CD4-positive, CD25-positive, alpha-beta regulatory T cell (primary cell): ENCODE data around the gene ROBO1. TPM values are rescaled to one million over a fixed set of nuclear protein-coding genes. Genes with fewer than 3 reads are reported as not detected.

ENCODE experiments used
- ATAC-seq, 2 donors: fragments of 150-1000 bp; cut with Tn5 transposase; one replicate each; pipeline ENCODE4 v1.10.0; 2021; ENCODE audit warnings: low read depth in 2 of 2, moderate number of reproducible peaks in 2 of 2, moderate library complexity in 1 of 2
- DNase-seq, 3 donors: peaks; one replicate each; pipeline versions ENCODE4 v3.0.0 to v3.0.0-alpha.2; 2012 to 2022; ENCODE audit warnings: mixed read lengths in 1 of 3
- H3K27ac ChIP-seq: one replicate; pipeline ENCODE4 v1.7.0; 2013; ENCODE audit warnings: mild to moderate bottlenecking, low read length; ENCODE audit not compliant: insufficient read depth, poor library complexity, severe bottlenecking
- H3K27me3 ChIP-seq: one replicate; pipeline ENCODE4 v1.7.0; 2013; ENCODE audit warnings: low read length; ENCODE audit not compliant: control insufficient read depth, insufficient read depth
- H3K36me3 ChIP-seq: one replicate; pipeline ENCODE4 v1.7.0; 2013; ENCODE audit warnings: mild to moderate bottlenecking, low read length, moderate library complexity; ENCODE audit not compliant: control insufficient read depth, insufficient read depth
- H3K4me1 ChIP-seq: 2 replicates; pipeline ENCODE4 v1.7.0; 2013; ENCODE audit warnings: mild to moderate bottlenecking, low read length; ENCODE audit not compliant: insufficient read depth, control insufficient read depth, poor library complexity, severe bottlenecking
- H3K4me3 ChIP-seq: one replicate; pipeline ENCODE4 v1.7.0; 2013; ENCODE audit warnings: low read depth, mild to moderate bottlenecking, low read length, moderate library complexity
- H3K9me3 ChIP-seq, 2 experiments: 1 replicate in 1 of 2; 2 replicates in 1 of 2; pipeline ENCODE4 v1.7.0; 2013; ENCODE audit warnings: low read length in 2 of 2, mild to moderate bottlenecking in 1 of 2, moderate library complexity in 1 of 2; ENCODE audit not compliant: control insufficient read depth in 2 of 2
- H3K27ac Mint-ChIP-seq, 3 donors: one replicate each; pipeline ENCODE4 v1.8.0; 2020 to 2022; ENCODE audit warnings: mild to moderate bottlenecking in 3 of 3, mixed read lengths in 3 of 3, moderate library complexity in 2 of 3
- H3K27me3 Mint-ChIP-seq: one replicate; pipeline ENCODE4 v1.8.0; 2022; ENCODE audit warnings: mild to moderate bottlenecking, mixed read lengths
- H3K36me3 Mint-ChIP-seq: one replicate; pipeline ENCODE4 v1.8.0; 2020; ENCODE audit warnings: mixed read lengths
- H3K4me1 Mint-ChIP-seq, 4 donors: one replicate each; pipeline ENCODE4 v1.8.0; 2020 to 2022; ENCODE audit warnings: mixed read lengths in 4 of 4, mild to moderate bottlenecking in 1 of 4
- H3K4me3 Mint-ChIP-seq, 4 donors: one replicate each; pipeline ENCODE4 v1.8.0; 2020 to 2022; ENCODE audit warnings: mild to moderate bottlenecking in 4 of 4, mixed read lengths in 4 of 4, moderate library complexity in 3 of 4
- H3K9me3 Mint-ChIP-seq, 7 donors: one replicate each; pipeline ENCODE4 v1.8.0; 2020 to 2022; ENCODE audit warnings: mixed read lengths in 7 of 7, mild to moderate bottlenecking in 3 of 7, moderate library complexity in 2 of 7
- polyA plus RNA-seq, 4 donors: library from polyadenylated mRNA; unstranded; fragments of 300-500 nt; fragmentation: Illumina TruSeq; gene quantifications; one replicate each; pipeline ENCODE4 v1.2.3, GENCODE V29; 2021
- total RNA-seq: library from RNA; stranded (reverse); gene quantifications from one replicate; pipeline ENCODE4 v1.2.3, GENCODE V29; 2022

Gene ROBO1
- total and polyA plus RNA-seq, 5 donors from 2014 or later, result not detected

GRCh38 chr3:79161941-79162340 lies 605.9 kb downstream of the ROBO1 start:
- Histone ChIP-seq H3K27me3 (no peaks in the 10 kb centered on the region), H3K9me3 (peaks cover 1 to 7% of the 10 kb centered on the region in 2 experiments)
- DNase-seq, result no peak

DNA sequence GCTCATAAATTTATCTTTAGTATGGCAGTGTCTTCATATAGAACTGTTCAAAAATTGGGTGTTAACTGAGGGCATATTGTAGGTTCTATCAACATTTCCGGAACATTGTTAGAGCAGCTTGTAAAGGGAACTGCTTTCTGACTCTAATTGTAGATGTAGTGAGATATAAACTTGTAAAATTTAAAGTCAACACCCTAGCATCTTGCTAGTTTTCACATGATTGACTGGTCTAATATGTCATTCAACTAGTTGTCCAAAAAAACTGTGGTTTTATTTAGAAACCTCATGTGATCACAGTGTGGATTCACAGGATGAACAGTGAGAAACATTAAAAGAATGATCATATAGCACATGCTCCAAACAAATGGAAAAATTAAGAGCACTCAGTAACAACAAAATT lies 607.4 kb downstream of the ROBO1 start:
- Mint-ChIP-seq H3K4me3 (no peak overlapping the region), H3K36me3 (no peaks in the 10 kb centered on the region)

More at GRCh38 chr3:79161941-79162340, 605.9 kb downstream of the ROBO1 start:
- Mint-ChIP-seq H3K27ac (no peak overlapping the region), H3K4me1 (no peaks in the 10 kb centered on the region), H3K36me3 (no peaks in the 10 kb centered on the region), H3K4me3 (no peak overlapping the region), H3K27me3 (no peaks in the 10 kb centered on the region), H3K9me3 (peaks cover 0 to 24% (median 8%) of the 10 kb centered on the region in 7 donors)
- Histone ChIP-seq H3K4me3 (no peak overlapping the region), H3K27ac (no peak overlapping the region), H3K36me3 (no peaks in the 10 kb centered on the region), H3K4me1 (no peaks in the 10 kb centered on the region)
- ATAC-seq, result no peak

GRCh38 chr3:79159736-79160135 lies 608.1 kb downstream of the ROBO1 start:
- DNase-seq, result no peak
- Mint-ChIP-seq H3K9me3 (peaks cover 0 to 25% (median 6%) of the 10 kb centered on the region in 7 donors), H3K4me3 (no peak overlapping the region), H3K4me1 (no peaks in the 10 kb centered on the region), H3K36me3 (no peaks in the 10 kb centered on the region), H3K27ac (no peak overlapping the region), H3K27me3 (no peaks in the 10 kb centered on the region)
- Histone ChIP-seq H3K4me1 (no peaks in the 10 kb centered on the region), H3K27me3 (no peaks in the 10 kb centered on the region), H3K36me3 (no peaks in the 10 kb centered on the region), H3K27ac (no peak overlapping the region), H3K4me3 (no peak overlapping the region), H3K9me3 (peaks cover 1 to 7% of the 10 kb centered on the region in 2 experiments)
- ATAC-seq, result no peak

More for the DNA sequence above, 607.4 kb downstream of the ROBO1 start:
- Histone ChIP-seq H3K27me3 (no peaks in the 10 kb centered on the region), H3K4me1 (no peaks in the 10 kb centered on the region), H3K36me3 (no peaks in the 10 kb centered on the region), H3K27ac (no peak overlapping the region), H3K9me3 (peaks cover 1 to 7% of the 10 kb centered on the region in 2 experiments), H3K4me3 (no peak overlapping the region)
- Mint-ChIP-seq H3K9me3 (peaks cover 0 to 32% (median 8%) of the 10 kb centered on the region in 7 donors), H3K27ac (no peak overlapping the region), H3K4me1 (no peaks in the 10 kb centered on the region), H3K27me3 (no peaks in the 10 kb centered on the region)
- DNase-seq, result no peak
- no peak for ATAC-seq

DNA sequence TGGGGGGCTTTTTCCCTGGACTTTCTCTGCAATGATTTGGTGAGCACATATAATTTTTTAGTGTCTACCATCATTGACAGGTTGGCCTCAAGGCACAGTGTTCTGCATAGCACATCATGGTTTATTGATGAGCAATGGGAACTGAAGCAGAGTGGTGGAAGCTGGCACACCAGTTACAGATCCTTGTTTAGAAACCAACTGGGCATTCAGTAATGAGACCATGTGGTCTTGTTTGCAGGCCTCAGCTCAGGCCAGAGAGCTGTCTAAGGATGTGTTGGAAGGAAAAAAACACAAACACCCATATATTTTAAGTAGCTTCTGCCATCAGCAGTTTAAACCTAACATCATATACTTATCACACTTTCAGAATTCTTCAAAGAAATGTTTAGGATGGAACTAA lies 610.6 kb downstream of the ROBO1 start:
- H3K9me3 ChIP-seq, result peaks cover 0 to 7% of the 10 kb centered on the region in 2 experiments
- DNase-seq, result no peak
- H3K27ac Mint-ChIP-seq, result no peak overlapping the region
- no peaks in the 10 kb centered on the region for H3K4me1 Mint-ChIP-seq
- no peak for ATAC-seq
- H3K4me1 ChIP-seq, result no peaks in the 10 kb centered on the region
- no peaks in the 10 kb centered on the region for H3K36me3 ChIP-seq
- no peaks in the 10 kb centered on the region for H3K36me3 Mint-ChIP-seq
- H3K27me3 Mint-ChIP-seq, result no peaks in the 10 kb centered on the region
- no peak overlapping the region for H3K4me3 Mint-ChIP-seq
- peaks cover 0 to 16% (median 3%) of the 10 kb centered on the region in 7 donors for H3K9me3 Mint-ChIP-seq
- H3K4me3 ChIP-seq, result no peak overlapping the region
- no peaks in the 10 kb centered on the region for H3K27me3 ChIP-seq
- no peak overlapping the region for H3K27ac ChIP-seq

- peaks cover 2 to 7% of the 10 kb centered on the region in 2 experiments for H3K9me3 ChIP-seq
- no peaks in the 10 kb centered on the region for H3K36me3 Mint-ChIP-seq
- no peaks in the 10 kb centered on the region for H3K4me1 Mint-ChIP-seq
- H3K4me1 ChIP-seq, result no peaks in the 10 kb centered on the region
- peaks cover 0 to 27% (median 9%) of the 10 kb centered on the region in 7 donors for H3K9me3 Mint-ChIP-seq
- no peak overlapping the region for H3K27ac Mint-ChIP-seq
- no peak overlapping the region for H3K4me3 Mint-ChIP-seq
- no peaks in the 10 kb centered on the region for H3K27me3 ChIP-seq
- H3K36me3 ChIP-seq, result no peaks in the 10 kb centered on the region
- DNase-seq (no peak), ATAC-seq (no peak)
- no peak overlapping the region for H3K27ac ChIP-seq
- no peak overlapping the region for H3K4me3 ChIP-seq
- H3K27me3 Mint-ChIP-seq, result no peaks in the 10 kb centered on the region
Observed at GRCh38 chr3:79154865-79155264, 612.9 kb downstream of the ROBO1 start.

DNA sequence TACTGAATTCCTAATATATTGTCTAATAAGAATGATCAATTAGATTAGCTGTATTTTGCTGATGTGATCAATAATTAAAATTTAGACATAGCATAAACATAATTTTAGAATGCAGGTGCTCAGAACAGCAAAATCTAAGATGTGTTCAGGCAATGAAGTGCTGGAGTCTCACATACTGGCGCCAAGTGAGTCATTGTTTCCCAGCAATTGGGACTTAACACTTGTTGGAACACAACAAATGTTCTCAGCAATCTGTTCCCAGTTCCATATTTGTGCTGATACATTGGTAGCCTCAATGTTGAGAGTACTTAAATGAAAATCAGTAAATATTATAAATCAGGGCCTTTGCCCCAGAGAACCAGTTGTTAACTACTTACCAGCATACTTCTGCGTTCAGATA lies 619.0 kb downstream of the ROBO1 start:
- Mint-ChIP-seq H3K4me3 (no peak overlapping the region), H3K36me3 (no peaks in the 10 kb centered on the region), H3K9me3 (peaks cover 2 to 39% (median 11%) of the 10 kb centered on the region in 7 donors), H3K4me1 (no peaks in the 10 kb centered on the region), H3K27ac (no peak overlapping the region), H3K27me3 (no peaks in the 10 kb centered on the region)
- H3K4me3 ChIP-seq, result no peak overlapping the region
- H3K36me3 ChIP-seq, result no peaks in the 10 kb centered on the region
- peaks cover 2 to 7% of the 10 kb centered on the region in 2 experiments for H3K9me3 ChIP-seq
- no peaks in the 10 kb centered on the region for H3K27me3 ChIP-seq
- H3K27ac ChIP-seq, result no peak overlapping the region
- DNase-seq, result no peak
- ATAC-seq, result no peak
- no peaks in the 10 kb centered on the region for H3K4me1 ChIP-seq

DNA sequence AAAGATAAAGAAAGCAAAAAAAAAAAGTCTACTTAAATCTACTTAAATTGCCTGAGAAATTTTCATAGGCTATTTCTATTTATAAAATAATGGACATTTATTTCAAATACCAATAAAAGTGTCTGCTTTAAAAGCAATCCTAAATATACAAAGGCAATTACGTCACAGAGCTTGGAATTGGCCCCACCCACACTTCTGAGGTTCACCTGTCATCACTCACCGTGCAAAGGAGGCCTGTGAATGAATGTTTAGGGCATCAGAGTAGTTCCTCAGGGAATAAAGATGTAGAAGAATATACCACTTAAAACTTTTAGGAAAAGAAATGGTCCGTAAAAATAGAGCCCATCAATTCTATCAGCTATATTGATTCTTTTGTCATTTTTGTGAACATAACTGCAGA lies 621.8 kb downstream of the ROBO1 start:
- no peaks in the 10 kb centered on the region for H3K4me1 Mint-ChIP-seq
- no peaks in the 10 kb centered on the region for H3K9me3 ChIP-seq
- H3K27me3 Mint-ChIP-seq, result no peaks in the 10 kb centered on the region
- no peak overlapping the region for H3K27ac Mint-ChIP-seq
- no peaks in the 10 kb centered on the region for H3K27me3 ChIP-seq
- H3K4me1 ChIP-seq, result no peaks in the 10 kb centered on the region
- no peak for DNase-seq
- no peaks in the 10 kb centered on the region for H3K36me3 ChIP-seq
- no peak overlapping the region for H3K27ac ChIP-seq
- H3K4me3 ChIP-seq, result no peak overlapping the region
- H3K4me3 Mint-ChIP-seq, result no peak overlapping the region
- peaks cover 3 to 36% (median 7%) of the 10 kb centered on the region in 7 donors for H3K9me3 Mint-ChIP-seq
- no peaks in the 10 kb centered on the region for H3K36me3 Mint-ChIP-seq
- no peak for ATAC-seq

GRCh38 chr3:79140708-79141107 lies 627.1 kb downstream of the ROBO1 start:
- H3K27ac ChIP-seq, result no peak overlapping the region
- H3K27me3 ChIP-seq, result no peaks in the 10 kb centered on the region
- Mint-ChIP-seq H3K27ac (no peak overlapping the region), H3K27me3 (no peaks in the 10 kb centered on the region), H3K9me3 (peaks cover 3 to 25% (median 7%) of the 10 kb centered on the region in 7 donors), H3K36me3 (no peaks in the 10 kb centered on the region), H3K4me1 (no peaks in the 10 kb centered on the region), H3K4me3 (no peak overlapping the region)
- DNase-seq, result no peak
- no peaks in the 10 kb centered on the region for H3K36me3 ChIP-seq
- no peak overlapping the region for H3K4me3 ChIP-seq
- H3K4me1 ChIP-seq, result no peaks in the 10 kb centered on the region
- H3K9me3 ChIP-seq, result no peaks in the 10 kb centered on the region
- ATAC-seq, result no peak
